ENCODE results near the gene COL6A5.

DNA sequence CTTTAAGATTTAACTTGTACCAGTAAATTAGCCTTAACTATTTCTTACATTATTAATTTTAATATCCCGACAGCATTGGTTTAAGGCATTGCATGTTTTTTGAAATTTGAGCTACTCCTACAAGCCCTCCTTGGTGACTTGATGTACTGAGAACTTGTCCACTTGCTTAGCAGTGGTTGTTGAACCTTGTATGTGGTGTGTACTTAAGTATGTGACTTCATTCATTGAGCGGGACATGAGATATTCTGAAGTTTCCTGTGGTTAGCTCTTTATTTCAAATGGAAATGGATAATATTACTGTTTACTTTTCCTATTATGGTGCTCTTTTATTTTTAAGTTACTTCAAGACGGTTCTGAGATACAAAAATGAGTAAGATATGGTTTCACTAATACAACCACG lies 3.6 kb upstream of the COL6A5 start:
- TF ChIP-seq, protein P1, sequence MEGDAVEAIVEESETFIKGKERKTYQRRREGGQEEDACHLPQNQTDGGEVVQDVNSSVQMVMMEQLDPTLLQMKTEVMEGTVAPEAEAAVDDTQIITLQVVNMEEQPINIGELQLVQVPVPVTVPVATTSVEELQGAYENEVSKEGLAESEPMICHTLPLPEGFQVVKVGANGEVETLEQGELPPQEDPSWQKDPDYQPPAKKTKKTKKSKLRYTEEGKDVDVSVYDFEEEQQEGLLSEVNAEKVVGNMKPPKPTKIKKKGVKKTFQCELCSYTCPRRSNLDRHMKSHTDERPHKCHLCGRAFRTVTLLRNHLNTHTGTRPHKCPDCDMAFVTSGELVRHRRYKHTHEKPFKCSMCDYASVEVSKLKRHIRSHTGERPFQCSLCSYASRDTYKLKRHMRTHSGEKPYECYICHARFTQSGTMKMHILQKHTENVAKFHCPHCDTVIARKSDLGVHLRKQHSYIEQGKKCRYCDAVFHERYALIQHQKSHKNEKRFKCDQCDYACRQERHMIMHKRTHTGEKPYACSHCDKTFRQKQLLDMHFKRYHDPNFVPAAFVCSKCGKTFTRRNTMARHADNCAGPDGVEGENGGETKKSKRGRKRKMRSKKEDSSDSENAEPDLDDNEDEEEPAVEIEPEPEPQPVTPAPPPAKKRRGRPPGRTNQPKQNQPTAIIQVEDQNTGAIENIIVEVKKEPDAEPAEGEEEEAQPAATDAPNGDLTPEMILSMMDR (IDR thresholded peaks at IDR 0.05; ENCODE audit: insufficient read depth, low read length), result no peak
- TF ChIP-seq POLR2AphosphoS5 (IDR thresholded peaks at IDR 0.05; ENCODE audit: low read depth) (no peak), GABPA (IDR thresholded peaks at IDR 0.05; ENCODE audit: low read depth) (no peak), SPI1 (IDR thresholded peaks at IDR 0.05; ENCODE audit: borderline replicate concordance, low read depth) (no peak)
- TF ChIP-seq, protein P2, sequence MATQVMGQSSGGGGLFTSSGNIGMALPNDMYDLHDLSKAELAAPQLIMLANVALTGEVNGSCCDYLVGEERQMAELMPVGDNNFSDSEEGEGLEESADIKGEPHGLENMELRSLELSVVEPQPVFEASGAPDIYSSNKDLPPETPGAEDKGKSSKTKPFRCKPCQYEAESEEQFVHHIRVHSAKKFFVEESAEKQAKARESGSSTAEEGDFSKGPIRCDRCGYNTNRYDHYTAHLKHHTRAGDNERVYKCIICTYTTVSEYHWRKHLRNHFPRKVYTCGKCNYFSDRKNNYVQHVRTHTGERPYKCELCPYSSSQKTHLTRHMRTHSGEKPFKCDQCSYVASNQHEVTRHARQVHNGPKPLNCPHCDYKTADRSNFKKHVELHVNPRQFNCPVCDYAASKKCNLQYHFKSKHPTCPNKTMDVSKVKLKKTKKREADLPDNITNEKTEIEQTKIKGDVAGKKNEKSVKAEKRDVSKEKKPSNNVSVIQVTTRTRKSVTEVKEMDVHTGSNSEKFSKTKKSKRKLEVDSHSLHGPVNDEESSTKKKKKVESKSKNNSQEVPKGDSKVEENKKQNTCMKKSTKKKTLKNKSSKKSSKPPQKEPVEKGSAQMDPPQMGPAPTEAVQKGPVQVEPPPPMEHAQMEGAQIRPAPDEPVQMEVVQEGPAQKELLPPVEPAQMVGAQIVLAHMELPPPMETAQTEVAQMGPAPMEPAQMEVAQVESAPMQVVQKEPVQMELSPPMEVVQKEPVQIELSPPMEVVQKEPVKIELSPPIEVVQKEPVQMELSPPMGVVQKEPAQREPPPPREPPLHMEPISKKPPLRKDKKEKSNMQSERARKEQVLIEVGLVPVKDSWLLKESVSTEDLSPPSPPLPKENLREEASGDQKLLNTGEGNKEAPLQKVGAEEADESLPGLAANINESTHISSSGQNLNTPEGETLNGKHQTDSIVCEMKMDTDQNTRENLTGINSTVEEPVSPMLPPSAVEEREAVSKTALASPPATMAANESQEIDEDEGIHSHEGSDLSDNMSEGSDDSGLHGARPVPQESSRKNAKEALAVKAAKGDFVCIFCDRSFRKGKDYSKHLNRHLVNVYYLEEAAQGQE (IDR thresholded peaks at IDR 0.05; ENCODE audit: insufficient replicate concordance, low read depth), result no peak
